ENCODE measurements around the gene ZNF318. TPM values are rescaled to one million over a fixed set of nuclear protein-coding genes. Genes with fewer than 3 reads are reported as not detected.
A peak's percentile ranks its signal among the peaks of the same experiment; 100 is the strongest.

ZNF318 gene
- total RNA-seq, 1 donor from 2014 or later: 159 TPM

GRCh38 chr6:43367245-43367984 is 2.0 kb downstream of the ZNF318 start:
- intact Hi-C loops (cut with micrococcal nuclease): loop anchor here (1.0 to 10.0 kb wide), 6 partner anchors 17 to 435 kb away; partner anchors contain the start of genes CUL7, DLK2, KLC4 and MRPL2
- H3K27me3 Mint-ChIP-seq: no peaks in the 10 kb centered on the region
- CTCF ChIA-PET: interaction anchor here (1.1 to 7.0 kb wide), 5 partner anchors 16 to 59 kb away, joined by 3 to 75 read pairs (median 5); partner anchors contain the start of gene CRIP3
- H3K27ac Mint-ChIP-seq: peak overlapping the region; percentile 91
- DNase-seq: no peak
- peaks cover 79% of the 10 kb centered on the region for H3K4me1 Mint-ChIP-seq
- peaks cover 50% of the 10 kb centered on the region for H3K36me3 Mint-ChIP-seq (ENCODE audit: low read depth)
- TF ChIP-seq CTCF (IDR thresholded peaks at IDR 0.05): no peak
- H3K9me3 Mint-ChIP-seq: no peaks in the 10 kb centered on the region
- POLR2A ChIA-PET: interaction anchor here (0.6 to 7.6 kb wide), 15 partner anchors 15 to 438 kb away, joined by 3 to 384 read pairs (median 5); partner anchors contain the start of genes ABCC10, CRIP3, POLR1C and YIPF3
- peak; percentile 34 for ATAC-seq (ENCODE audit: low read depth)
- peak overlapping the region; percentile 95 for H3K4me3 Mint-ChIP-seq

- ATAC-seq (ENCODE audit: low read depth) (peak; percentile 37), DNase-seq (no peak)
- Mint-ChIP-seq H3K36me3 (ENCODE audit: low read depth) (peaks cover 88% of the 10 kb centered on the region), H3K4me1 (peaks cover 55% of the 10 kb centered on the region), H3K27ac (peak overlapping the region; percentile 7), H3K4me3 (no peak overlapping the region), H3K27me3 (no peaks in the 10 kb centered on the region), H3K9me3 (no peaks in the 10 kb centered on the region)
- POLR2A ChIA-PET: interaction anchor here (0.7 to 1.8 kb wide), 4 partner anchors 8 to 36 kb away, joined by 3 to 10 read pairs (median 6); partner anchors contain the start of gene ZNF318
- intact Hi-C loops (cut with micrococcal nuclease): loop anchor here (1.0 to 10.0 kb wide), 3 partner anchors 37 to 306 kb away; partner anchors contain the start of genes CUL7, DLK2, KLC4 and MRPL2
- CTCF ChIA-PET: interaction anchor here (0.7 to 3.1 kb wide), 8 partner anchors 22 to 145 kb away, joined by 3 to 17 read pairs (median 6); partner anchors contain the start of genes ABCC10 and CRIP3
- TF ChIP-seq CTCF (IDR thresholded peaks at IDR 0.05): no peak
Observed at GRCh38 chr6:43361269-43361668, 8.2 kb downstream of the ZNF318 start.

GRCh38 chr6:43359831-43360230 is 9.6 kb downstream of the ZNF318 start:
- ATAC-seq (ENCODE audit: low read depth): no peak

GRCh38 chr6:43359381-43359780 is 10.1 kb downstream of the ZNF318 start:
- DNase-seq (no peak), ATAC-seq (ENCODE audit: low read depth) (no peak)
- no peak for TF ChIP-seq CTCF (IDR thresholded peaks at IDR 0.05)
- no peaks in the 10 kb centered on the region for H3K9me3 Mint-ChIP-seq
- H3K27ac Mint-ChIP-seq: peak overlapping the region; percentile 16
- peaks cover 42% of the 10 kb centered on the region for H3K4me1 Mint-ChIP-seq
- ChIA-PET POLR2A (interaction anchor here (1.1 to 1.4 kb wide), 2 partner anchors 25 to 51 kb away, joined by 4 to 5 read pairs; partner anchors contain the start of gene CRIP3), CTCF (interaction anchor here (1.2 to 3.1 kb wide), 4 partner anchors 24 to 51 kb away, joined by 4 to 17 read pairs (median 10); partner anchors contain the start of gene CRIP3)
- H3K36me3 Mint-ChIP-seq (ENCODE audit: low read depth): peaks cover 89% of the 10 kb centered on the region
- H3K27me3 Mint-ChIP-seq: no peaks in the 10 kb centered on the region
- intact Hi-C loops (cut with micrococcal nuclease): no loop called here
- H3K4me3 Mint-ChIP-seq: no peak overlapping the region

More at GRCh38 chr6:43359831-43360230, 9.6 kb downstream of the ZNF318 start:
- POLR2A ChIA-PET: interaction anchor here (1.7 kb wide), 1 partner anchor 10 kb away, joined by 7 read pairs; the partner anchor contains the start of gene ZNF318
- DNase-seq: no peak
- Mint-ChIP-seq H3K36me3 (ENCODE audit: low read depth) (peaks cover 89% of the 10 kb centered on the region), H3K9me3 (no peaks in the 10 kb centered on the region), H3K27ac (peak overlapping the region; percentile 30), H3K4me1 (peaks cover 45% of the 10 kb centered on the region), H3K27me3 (no peaks in the 10 kb centered on the region), H3K4me3 (no peak overlapping the region)
- CTCF ChIA-PET: interaction anchor here (1.0 to 3.1 kb wide), 4 partner anchors 24 to 52 kb away, joined by 3 to 17 read pairs (median 10); partner anchors contain the start of gene CRIP3
- no peak for TF ChIP-seq CTCF (IDR thresholded peaks at IDR 0.05)
- intact Hi-C loops (cut with micrococcal nuclease): loop anchor here (10.0 kb wide), 2 partner anchors 95 to 305 kb away; partner anchors contain the start of genes CUL7, DLK2, KLC4 and MRPL2

Measured in activated B cell treated with CpG ODN at 0.5 μM for 24 hours (primary cell).